Measurements from ENCODE around the gene MTMR12.
A peak's percentile ranks its signal among the peaks of the same experiment; 100 is the strongest.

Gene MTMR12

DNA sequence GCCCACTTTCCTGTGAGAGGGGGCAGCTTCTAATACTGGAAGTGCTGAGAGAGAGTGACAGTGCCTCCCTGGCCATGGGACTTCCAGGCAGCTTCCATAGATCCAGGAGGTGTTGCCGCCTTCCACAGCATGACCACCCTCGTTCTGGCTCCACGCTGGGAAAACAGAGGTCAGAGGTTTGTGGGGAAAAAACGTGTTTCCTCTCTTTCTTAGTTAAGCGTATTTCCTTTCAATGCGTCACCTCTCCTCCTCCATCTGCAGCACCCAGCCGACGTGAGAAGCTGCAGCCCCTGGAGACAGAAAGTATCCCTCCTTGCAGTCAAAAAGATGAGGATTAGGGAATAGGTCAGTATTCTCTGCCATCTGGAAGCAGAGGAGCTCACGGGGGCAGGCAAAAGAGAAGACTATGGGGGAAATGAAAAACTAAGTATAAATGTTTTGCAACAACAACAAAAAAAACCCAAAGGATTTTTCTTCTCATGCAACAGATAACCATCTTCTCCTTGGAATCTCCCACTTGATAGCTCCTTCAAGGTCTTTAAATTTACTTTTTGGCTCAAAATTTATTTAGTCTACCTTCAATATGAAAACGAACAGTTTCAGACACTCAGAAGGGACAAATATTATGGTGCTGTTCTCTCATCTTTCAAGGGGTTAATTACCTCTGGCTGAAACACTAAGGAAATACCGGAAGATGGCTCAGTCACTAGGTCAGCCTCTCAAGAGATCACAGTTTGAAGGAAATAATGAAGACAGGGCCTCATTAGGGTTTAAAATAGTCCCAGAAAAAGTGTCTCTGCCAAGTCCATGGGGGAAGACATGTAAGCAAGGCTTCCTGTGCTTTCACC is 38.0 kb downstream of the MTMR12 start:
- no peak for DNase-seq

GRCh38 chr5:32273821-32274220 is 38.9 kb downstream of the MTMR12 start:
- DNase-seq, result no peak

DNA sequence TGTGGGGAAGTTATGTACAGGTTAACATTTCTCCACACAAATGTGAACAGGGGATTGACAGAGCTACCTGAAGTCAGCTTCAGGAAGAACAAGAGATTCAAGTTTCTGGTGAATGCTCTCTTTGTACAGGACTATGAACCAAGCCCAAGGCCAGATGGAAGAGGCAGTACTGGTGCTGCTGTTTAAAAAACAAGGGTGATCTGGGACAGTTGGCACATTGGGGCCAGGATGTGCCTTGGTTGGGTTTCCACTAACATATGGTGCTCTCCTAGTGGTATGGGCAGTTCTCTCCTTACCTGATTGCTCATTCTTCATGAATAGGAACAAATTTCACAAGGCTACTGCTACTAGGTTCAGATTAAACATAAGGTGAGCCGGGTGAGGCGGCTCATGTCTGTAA is 40.0 kb downstream of the MTMR12 start:
- DNase-seq, result no peak

DNA sequence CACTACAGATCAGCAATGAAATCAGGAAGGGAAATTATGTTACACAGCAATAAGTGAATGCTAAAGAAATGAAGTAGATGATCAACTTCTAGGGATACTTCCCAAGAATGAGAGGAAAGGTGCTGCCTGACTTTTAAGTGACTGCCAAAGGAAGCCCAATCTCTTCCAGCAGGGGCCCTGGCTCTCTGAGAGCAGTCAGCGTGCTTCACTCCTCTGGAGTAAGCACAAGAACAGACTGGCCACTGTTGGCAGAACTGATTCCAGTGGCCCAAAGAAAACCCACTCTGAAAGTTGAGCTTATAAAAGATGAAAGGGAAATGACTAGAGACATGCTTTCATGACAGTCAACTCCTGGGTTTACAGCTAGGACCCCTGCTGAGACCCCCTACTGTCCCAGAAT is 41.8 kb downstream of the MTMR12 start:
- no peak for DNase-seq

DNA sequence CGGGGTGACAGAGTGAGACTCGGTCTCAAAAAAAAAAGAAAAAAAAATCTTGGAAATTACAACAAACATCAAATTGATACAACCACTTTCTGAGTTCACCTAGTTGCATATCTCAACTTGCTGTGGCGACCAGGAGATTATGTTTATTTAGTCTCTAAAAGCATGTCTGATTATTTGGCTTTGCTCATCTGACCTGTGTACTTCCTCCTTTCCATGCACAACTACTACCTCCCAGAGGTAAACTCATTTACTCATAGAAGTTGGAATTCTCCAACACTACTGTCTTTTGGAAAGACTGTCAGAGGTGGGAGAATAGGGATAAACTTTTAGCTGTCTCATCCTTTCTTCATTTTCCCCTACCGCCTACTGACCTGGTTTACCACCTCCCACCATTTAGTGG is 42.6 kb downstream of the MTMR12 start:
- no peak for DNase-seq

DNA sequence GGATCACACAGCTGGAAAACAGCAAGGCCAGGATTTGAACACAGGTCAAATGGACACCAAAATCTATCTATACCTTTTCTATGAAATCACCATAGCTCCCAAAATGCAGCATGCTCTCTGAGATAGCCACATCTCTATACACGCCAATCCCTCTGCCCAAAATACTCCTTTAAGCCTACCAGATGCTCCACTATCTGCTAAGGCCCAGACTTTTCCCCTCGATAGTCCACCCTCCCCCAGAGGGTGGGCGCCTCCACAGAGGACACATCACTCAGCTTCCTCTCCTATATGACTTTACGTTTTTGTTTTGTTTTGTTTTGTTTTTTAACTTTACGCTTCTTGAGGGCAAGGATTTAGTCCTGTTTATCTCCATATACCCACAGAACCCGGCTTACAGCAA is 46.8 kb downstream of the MTMR12 start:
- DNase-seq, result no peak

- no peak for DNase-seq
Measured at GRCh38 chr5:32264957-32265572, 47.7 kb downstream of the MTMR12 start.

DNA sequence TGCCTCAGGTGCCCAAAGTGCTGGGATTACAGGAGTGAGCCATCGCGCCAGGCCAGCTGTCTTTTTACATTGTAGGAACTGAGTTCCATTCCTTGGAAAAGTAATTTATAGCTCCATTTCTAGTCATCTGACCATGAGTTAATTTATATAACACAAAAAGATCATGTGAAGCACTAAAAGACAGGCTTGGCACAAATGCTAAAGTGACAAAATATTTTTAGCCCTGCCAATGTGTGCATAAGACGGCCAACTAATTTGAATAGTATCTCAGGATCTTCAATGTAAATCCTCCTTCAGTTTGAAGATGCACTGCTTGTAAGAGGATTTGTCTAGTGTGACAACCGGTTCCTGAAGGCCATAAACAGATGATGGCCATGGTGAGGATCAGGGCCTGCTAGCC is 49.1 kb downstream of the MTMR12 start:
- no peak for DNase-seq

DNA sequence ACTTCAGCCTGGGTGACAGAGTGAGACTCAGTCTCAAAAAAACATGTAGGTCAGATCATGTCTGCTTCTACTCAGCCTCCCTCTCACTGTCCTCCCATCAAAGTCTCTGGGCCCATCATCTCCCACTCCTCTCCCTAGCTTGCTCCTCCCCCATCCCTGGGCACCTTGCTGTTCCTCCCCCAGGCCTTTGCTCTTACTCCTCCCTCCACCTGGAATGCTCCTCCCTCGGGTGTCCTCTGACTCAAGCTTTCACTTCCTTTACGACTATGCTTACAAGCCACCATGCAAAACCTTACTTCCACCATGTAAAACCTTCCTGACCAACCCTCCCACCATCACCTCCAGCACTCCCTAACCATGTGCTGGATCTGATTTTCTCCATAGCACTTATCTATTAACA is 51.5 kb downstream of the MTMR12 start:
- DNase-seq, result peak; percentile 22

- no peak for DNase-seq
Measured at GRCh38 chr5:32259033-32259432, 53.7 kb downstream of the MTMR12 start.

- DNase-seq, result no peak
Measured at GRCh38 chr5:32258424-32258823, 54.3 kb downstream of the MTMR12 start.

DNA sequence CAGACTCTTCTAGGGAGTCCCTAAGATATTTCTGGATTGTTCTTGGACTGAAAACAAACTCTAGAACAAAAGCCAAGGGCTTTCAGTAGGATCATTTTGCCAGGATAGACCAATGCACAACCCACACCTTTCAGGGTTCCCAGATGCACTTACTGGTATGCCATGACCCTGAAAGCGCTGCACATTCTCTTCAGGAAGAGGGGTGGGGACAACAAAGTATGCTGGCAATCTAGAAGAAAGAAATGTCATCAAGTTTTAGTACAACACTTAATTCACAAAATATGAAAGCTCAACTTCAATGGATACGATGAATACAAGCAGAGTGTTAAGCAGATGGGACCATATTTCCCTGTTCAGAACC is 57.2 kb downstream of the MTMR12 start:
- no peak for DNase-seq

DNA sequence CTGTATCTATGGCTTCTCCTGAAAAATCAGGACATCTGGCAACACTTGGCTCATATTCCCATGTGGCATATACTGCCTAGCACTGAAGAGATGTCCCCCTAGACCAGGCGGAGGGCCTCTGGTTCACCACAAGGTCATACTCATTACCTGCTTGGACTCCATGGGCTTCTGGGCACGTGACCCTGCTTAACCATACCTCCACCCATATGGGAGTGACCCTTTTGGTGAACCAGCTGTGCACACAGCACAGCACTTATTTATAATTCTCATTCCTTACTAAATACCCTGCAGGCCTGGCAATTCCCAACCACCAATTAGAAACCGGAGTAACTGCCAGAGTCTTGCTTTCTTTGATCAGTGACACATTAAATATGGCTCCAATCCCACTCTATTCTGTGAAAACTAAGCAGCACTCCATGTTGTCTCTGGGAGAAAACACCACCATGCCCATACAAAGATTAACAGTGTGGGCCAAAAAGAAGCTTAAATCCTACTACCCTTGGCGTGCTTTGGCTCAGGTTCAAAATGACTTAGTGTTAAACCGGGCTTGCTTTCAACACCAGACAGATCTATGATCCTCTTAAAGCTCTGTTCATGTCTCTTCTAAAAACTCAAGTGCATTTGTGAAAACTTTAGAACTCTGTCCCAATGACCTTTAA is 57.7 kb downstream of the MTMR12 start:
- DNase-seq, result no peak

DNA sequence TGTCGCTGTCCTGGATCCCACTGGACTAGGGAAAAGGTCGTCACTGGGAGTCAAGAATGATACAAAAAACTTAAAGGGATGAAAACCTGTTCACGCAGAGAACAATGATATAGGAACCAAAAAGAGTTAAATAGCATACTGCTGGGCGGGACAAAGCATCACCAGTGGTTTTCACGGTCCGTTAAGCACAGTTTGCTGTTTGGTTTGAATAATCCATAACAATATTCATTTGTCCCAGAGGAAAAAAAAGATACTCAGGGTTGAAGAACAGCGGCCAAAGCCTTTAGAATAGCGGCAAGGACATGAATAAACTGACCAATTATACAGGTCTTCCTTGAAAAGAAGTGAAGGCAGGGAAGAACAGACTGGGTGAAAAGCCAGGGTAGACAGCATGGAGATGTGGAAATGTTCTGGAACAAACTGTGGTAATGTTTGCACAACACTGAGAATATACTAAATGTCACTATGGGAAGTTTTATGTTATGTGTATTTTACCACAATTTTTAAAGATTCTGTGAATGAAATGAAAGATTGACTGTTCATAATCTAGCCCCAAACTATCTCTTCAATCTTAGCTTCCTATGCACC is 60.8 kb downstream of the MTMR12 start:
- no peak for DNase-seq

- DNase-seq, result no peak
Measured at GRCh38 chr5:32249668-32250067, 63.1 kb downstream of the MTMR12 start.

DNA sequence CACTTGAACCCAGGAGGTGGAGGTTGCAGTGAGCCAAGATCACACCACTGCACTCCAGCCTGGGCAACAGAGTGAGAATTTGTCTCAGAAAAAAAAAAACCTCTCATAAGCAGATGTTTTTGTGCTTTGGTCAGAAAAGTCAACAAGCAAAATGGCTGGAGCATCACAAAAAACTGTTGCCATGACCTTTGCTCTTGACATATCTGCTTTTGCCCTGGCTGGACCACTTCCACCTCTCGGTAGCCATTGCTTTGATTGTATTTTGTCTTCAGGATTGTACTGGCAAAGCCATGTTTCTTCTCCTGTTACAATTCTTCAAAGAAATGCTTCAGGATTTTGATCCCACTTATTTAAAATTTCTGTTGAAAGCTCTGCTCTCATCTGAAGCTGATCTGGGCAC is 67.0 kb downstream of the MTMR12 start:
- DNase-seq, result no peak

- no peak for DNase-seq
Measured at GRCh38 chr5:32244017-32244416, 68.7 kb downstream of the MTMR12 start.

- no peak for DNase-seq
Measured at GRCh38 chr5:32241034-32241783, 71.5 kb downstream of the MTMR12 start.

DNA sequence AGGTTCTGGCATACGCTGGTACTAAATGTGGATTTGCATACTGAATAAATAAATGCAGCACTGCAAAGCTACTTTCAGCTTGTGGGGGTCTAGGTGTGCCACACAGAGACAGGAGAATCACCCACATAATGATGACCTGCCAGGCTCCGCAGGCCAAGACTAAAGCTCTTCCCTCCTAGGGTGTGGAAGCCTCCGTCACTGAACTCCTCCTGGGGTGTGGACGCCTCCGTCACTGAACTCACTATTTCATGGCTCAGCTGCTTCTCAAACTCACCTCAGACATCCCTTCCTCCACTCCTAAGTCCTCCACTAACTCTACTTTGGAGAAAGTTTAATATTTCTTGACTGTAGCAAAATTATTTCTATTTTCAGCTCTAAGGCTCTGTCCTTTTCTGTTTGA is 73.4 kb downstream of the MTMR12 start:
- DNase-seq, result no peak

- DNase-seq, result no peak
Measured at GRCh38 chr5:32233696-32234447, 78.9 kb downstream of the MTMR12 start.

- DNase-seq, result no peak
Measured at GRCh38 chr5:32233220-32233695, 79.5 kb downstream of the MTMR12 start.
